ENCODE results near the gene OR10A6. TPM values are rescaled to one million over a fixed set of nuclear protein-coding genes. Genes with fewer than 3 reads are reported as not detected.

The OR10A6 gene
- polyA plus RNA-seq, 2 of the 4 experiments (the other 2 are of a cell fraction) = not detected

Small RNA genes lying within 50 kb of the gene (small RNA-seq; reads per million reads assigned to genes)
- gene COX6CP5 (0 to 1.3 (median 0) reads per million in 6 experiments), gene RNU6-943P (0 reads per million in 6 experiments)

Other genes with a start within 250 kb of the OR10A6 start
- gene OVCH2, start 224.8 kb downstream of the OR10A6 start, polyA plus RNA-seq (2011; rRNA removed) = not detected in 2 replicates
- not detected in 3 replicates for gene OVCH2, start 224.8 kb downstream of the OR10A6 start, polyA plus RNA-seq (2017; fragmentation: RNase III; extraction: RNeasy Plus Mini Kit Qiagen cat#74134 plus additional on column Dnase treatment)
- not detected in 2 replicates for gene OR5P2, start 134.3 kb downstream of the OR10A6 start, polyA plus RNA-seq (2011; rRNA removed)
- not detected in 3 replicates for gene OR5P2, start 134.3 kb downstream of the OR10A6 start, polyA plus RNA-seq (2017; fragmentation: RNase III; extraction: RNeasy Plus Mini Kit Qiagen cat#74134 plus additional on column Dnase treatment)
- not detected in 2 replicates for gene OR5P3, start 100.4 kb downstream of the OR10A6 start, polyA plus RNA-seq (2011; rRNA removed)
- not detected in 3 replicates for gene OR5P3, start 100.4 kb downstream of the OR10A6 start, polyA plus RNA-seq (2017; fragmentation: RNase III; extraction: RNeasy Plus Mini Kit Qiagen cat#74134 plus additional on column Dnase treatment)
- gene OR10A3, start 10.4 kb upstream of the OR10A6 start, polyA plus RNA-seq (2011; rRNA removed) = not detected in 2 replicates
- not detected in 3 replicates for gene OR10A3, start 10.4 kb upstream of the OR10A6 start, polyA plus RNA-seq (2017; fragmentation: RNase III; extraction: RNeasy Plus Mini Kit Qiagen cat#74134 plus additional on column Dnase treatment)
- not detected in 2 replicates for gene NLRP10, start 34.2 kb upstream of the OR10A6 start, polyA plus RNA-seq (2011; rRNA removed)
- gene NLRP10, start 34.2 kb upstream of the OR10A6 start, polyA plus RNA-seq (2017; fragmentation: RNase III; extraction: RNeasy Plus Mini Kit Qiagen cat#74134 plus additional on column Dnase treatment) = not detected in 3 replicates
- gene EIF3F, start 56.1 kb upstream of the OR10A6 start, polyA plus RNA-seq (2011; rRNA removed) = 119 and 191 TPM in 2 replicates
- 274 to 293 TPM (median 278 TPM) in 3 replicates for gene EIF3F, start 56.1 kb upstream of the OR10A6 start, polyA plus RNA-seq (2017; fragmentation: RNase III; extraction: RNeasy Plus Mini Kit Qiagen cat#74134 plus additional on column Dnase treatment)
- gene TUB, start 149.9 kb upstream of the OR10A6 start, polyA plus RNA-seq (2011; rRNA removed) = 11.3 and 11.7 TPM in 2 replicates
- 12.5 to 13.2 TPM (median 12.8 TPM) in 3 replicates for gene TUB, start 149.9 kb upstream of the OR10A6 start, polyA plus RNA-seq (2017; fragmentation: RNase III; extraction: RNeasy Plus Mini Kit Qiagen cat#74134 plus additional on column Dnase treatment)
- 3.2 and 3.4 TPM in 2 replicates for gene RIC3, start 237.8 kb upstream of the OR10A6 start, polyA plus RNA-seq (2011; rRNA removed)
- gene RIC3, start 237.8 kb upstream of the OR10A6 start, polyA plus RNA-seq (2017; fragmentation: RNase III; extraction: RNeasy Plus Mini Kit Qiagen cat#74134 plus additional on column Dnase treatment) = 1.7 to 3.3 TPM (median 2.3 TPM) in 3 replicates